Hepatocyte (in vitro differentiated cells): ENCODE measurements around the gene CNOT8. TPM values are rescaled to one million over a fixed set of nuclear protein-coding genes. Genes with fewer than 3 reads are reported as not detected.

ENCODE experiments used
- DNase-seq: peaks from one replicate; pipeline ENCODE4 v3.0.0-alpha.2; 2016; ENCODE audit warnings: low spot score
- H2AFZ ChIP-seq: fragments of 200-600 bp; sonication (generic); 2 replicates; pipeline ENCODE4 v1.6.0; 2016; ENCODE audit warnings: antibody characterized with exemption, mild to moderate bottlenecking
- H3K27ac ChIP-seq: fragments of 200-600 bp; sonication (generic); 2 replicates; pipeline ENCODE4 v1.5.1; 2016; ENCODE audit warnings: mild to moderate bottlenecking
- H3K27me3 ChIP-seq: fragments of 200-600 bp; sonication (generic); 2 replicates; pipeline ENCODE4 v1.6.1; 2016
- H3K36me3 ChIP-seq: fragments of 200-600 bp; sonication (generic); replicated peaks from 2 replicates; pipeline ENCODE4 v1.5.1; 2016; ENCODE audit warnings: low read depth; ENCODE audit not compliant: insufficient read depth
- H3K4me1 ChIP-seq: fragments of 200-600 bp; sonication (generic); 2 replicates; pipeline ENCODE4 v1.5.1; 2016; ENCODE audit warnings: mild to moderate bottlenecking, moderate library complexity; ENCODE audit not compliant: insufficient read depth
- H3K4me2 ChIP-seq: fragments of 200-600 bp; sonication (generic); 2 replicates; pipeline ENCODE4 v1.6.0; 2016
- H3K4me3 ChIP-seq: fragments of 200-600 bp; sonication (generic); 2 replicates; pipeline ENCODE4 v1.5.1; 2016; ENCODE audit warnings: mild to moderate bottlenecking
- H3K79me2 ChIP-seq: fragments of 200-600 bp; sonication (generic); 2 replicates; pipeline ENCODE4 v1.6.0; 2017; ENCODE audit warnings: mild to moderate bottlenecking
- H3K9me2 ChIP-seq: fragments of 200-600 bp; sonication (generic); replicated peaks from 2 replicates; pipeline ENCODE4 v1.6.0; 2017; ENCODE audit warnings: mild to moderate bottlenecking; ENCODE audit not compliant: insufficient read depth
- H3K9me3 ChIP-seq: fragments of 200-600 bp; sonication (generic); 2 replicates; pipeline ENCODE4 v1.5.1; 2016; ENCODE audit warnings: low read depth, mild to moderate bottlenecking
- H4K20me1 ChIP-seq: fragments of 200-600 bp; sonication (generic); 2 replicates; pipeline ENCODE4 v1.6.0; 2016; ENCODE audit warnings: mild to moderate bottlenecking; ENCODE audit not compliant: insufficient read depth, poor library complexity, severe bottlenecking
- EZH2 ChIP-seq: fragments of 200-600 bp; sonication (generic); IDR thresholded peaks from 2 replicates; pipeline ENCODE4 v1.6.1; 2016; ENCODE audit warnings: antibody characterized with exemption, mild to moderate bottlenecking, borderline replicate concordance
- EZH2phosphoT487 ChIP-seq: fragments of 200-600 bp; sonication (generic); IDR thresholded peaks from one replicate; pipeline ENCODE4 v1.6.1; 2018; ENCODE audit warnings: antibody characterized with exemption, mild to moderate bottlenecking, low read depth, moderate library complexity; ENCODE audit not compliant: unreplicated experiment, severe bottlenecking
- WGBS: methylation state at CpG from one replicate; pipeline ENCODE4 v1.1.6; 2016; ENCODE audit warnings: low lambda C conversion rate; ENCODE audit errors: missing lambda C conversion rate; 5-methylcytosine and 5-hydroxymethylcytosine counted together
- polyA plus RNA-seq: library from polyadenylated mRNA; unstranded; fragments of >200 nt; fragmentation: Nextera tagmentation; extraction: Ambion mirVana; gene quantifications from 2 replicates; pipeline ENCODE4 v1.2.1, GENCODE V29; 2016
- total RNA-seq: library from RNA; depleted of rRNA; stranded (reverse); fragments of >200 nt; gene quantifications from 2 replicates; pipeline ENCODE4 v1.2.3, GENCODE V29; 2014
- TF ChIP-seq, protein P1 (sequence below): fragments of 200-600 bp; sonication (generic); IDR thresholded peaks from 2 replicates; pipeline ENCODE4 v1.5.1; 2016; ENCODE audit warnings: antibody characterized with exemption, mild to moderate bottlenecking; ENCODE audit not compliant: poor library complexity

Gene CNOT8
- total and polyA plus RNA-seq, 2 experiments from 2014 or later = 46.7 to 63.9 TPM

DNA sequence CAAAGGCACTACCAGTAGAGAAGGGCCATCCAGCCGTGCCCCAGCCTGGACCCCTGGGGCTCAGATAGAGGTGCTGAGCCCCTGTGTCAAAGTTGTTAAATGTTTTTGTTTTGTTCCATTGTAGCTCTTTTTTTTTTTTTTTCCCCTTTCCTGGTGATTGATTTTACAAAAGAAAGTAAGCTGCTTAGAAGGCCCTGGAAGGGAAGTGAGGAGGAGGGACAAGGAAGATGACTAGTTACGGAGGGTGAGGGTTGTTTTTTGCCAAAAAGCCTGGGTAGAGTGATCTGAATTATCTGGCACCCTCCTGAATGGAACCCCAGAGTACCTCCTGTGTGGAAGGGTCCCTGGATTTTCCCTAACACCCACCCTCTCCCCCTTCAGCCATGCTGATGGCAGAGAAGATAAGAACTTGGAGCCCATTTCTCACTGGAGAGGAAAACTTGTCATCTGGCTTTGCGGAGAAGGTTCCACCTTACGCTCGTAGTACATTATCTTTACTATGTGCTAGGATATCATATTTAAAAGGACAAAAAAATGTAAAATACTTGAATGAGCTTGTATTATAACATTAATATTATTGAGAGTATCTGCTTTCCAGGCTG is 41.4 kb upstream of the CNOT8 start:
- Histone ChIP-seq H3K4me2 (no peak overlapping the region), H3K27ac (no peak overlapping the region), H3K9me3 (no peaks in the 10 kb centered on the region), H3K27me3 (no peaks in the 10 kb centered on the region), H3K4me3 (no peak overlapping the region), H3K36me3 (no peaks in the 10 kb centered on the region), H3K9me2 (no peaks in the 10 kb centered on the region), H3K4me1 (no peaks in the 10 kb centered on the region), H4K20me1 (no peaks in the 10 kb centered on the region), H2AFZ (no peak overlapping the region), H3K79me2 (peaks cover 2% of the 10 kb centered on the region)
- TF ChIP-seq, protein P1, sequence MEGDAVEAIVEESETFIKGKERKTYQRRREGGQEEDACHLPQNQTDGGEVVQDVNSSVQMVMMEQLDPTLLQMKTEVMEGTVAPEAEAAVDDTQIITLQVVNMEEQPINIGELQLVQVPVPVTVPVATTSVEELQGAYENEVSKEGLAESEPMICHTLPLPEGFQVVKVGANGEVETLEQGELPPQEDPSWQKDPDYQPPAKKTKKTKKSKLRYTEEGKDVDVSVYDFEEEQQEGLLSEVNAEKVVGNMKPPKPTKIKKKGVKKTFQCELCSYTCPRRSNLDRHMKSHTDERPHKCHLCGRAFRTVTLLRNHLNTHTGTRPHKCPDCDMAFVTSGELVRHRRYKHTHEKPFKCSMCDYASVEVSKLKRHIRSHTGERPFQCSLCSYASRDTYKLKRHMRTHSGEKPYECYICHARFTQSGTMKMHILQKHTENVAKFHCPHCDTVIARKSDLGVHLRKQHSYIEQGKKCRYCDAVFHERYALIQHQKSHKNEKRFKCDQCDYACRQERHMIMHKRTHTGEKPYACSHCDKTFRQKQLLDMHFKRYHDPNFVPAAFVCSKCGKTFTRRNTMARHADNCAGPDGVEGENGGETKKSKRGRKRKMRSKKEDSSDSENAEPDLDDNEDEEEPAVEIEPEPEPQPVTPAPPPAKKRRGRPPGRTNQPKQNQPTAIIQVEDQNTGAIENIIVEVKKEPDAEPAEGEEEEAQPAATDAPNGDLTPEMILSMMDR = no peak
- TF ChIP-seq EZH2 (no peak), EZH2phosphoT487 (no peak)
- WGBS = 88% methylated on average over 5 of the region's 5 CpGs
- DNase-seq = no peak

DNA sequence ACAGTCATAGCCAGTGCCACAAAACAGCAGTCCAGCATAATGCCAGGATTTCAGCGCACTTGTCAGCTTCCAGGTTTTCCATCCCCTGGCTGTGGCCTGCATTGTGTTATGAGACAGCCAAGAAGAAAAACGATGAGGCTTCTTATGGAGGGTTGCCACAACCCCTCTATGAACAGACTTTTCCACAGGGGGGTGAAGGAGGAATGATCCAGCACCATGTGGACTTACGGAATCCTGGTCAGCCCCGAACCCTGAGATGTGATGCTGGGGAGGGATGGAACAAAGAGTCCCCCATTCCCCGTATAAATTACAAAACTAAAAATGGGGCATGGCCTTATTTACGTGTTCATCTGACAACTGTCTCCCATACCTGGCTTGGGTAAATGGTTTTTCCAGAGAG is 40.6 kb upstream of the CNOT8 start:
- H3K9me2 ChIP-seq = no peaks in the 10 kb centered on the region
- no peaks in the 10 kb centered on the region for H3K27me3 ChIP-seq
- no peaks in the 10 kb centered on the region for H3K36me3 ChIP-seq
- H3K4me2 ChIP-seq = no peak overlapping the region
- H4K20me1 ChIP-seq = no peaks in the 10 kb centered on the region
- no peak overlapping the region for H2AFZ ChIP-seq
- DNase-seq = no peak
- H3K27ac ChIP-seq = no peak overlapping the region
- no peaks in the 10 kb centered on the region for H3K4me1 ChIP-seq
- WGBS = 95% methylated on average over 6 of the region's 6 CpGs
- no peaks in the 10 kb centered on the region for H3K9me3 ChIP-seq
- TF ChIP-seq, protein P1 = no peak
- TF ChIP-seq EZH2 (no peak), EZH2phosphoT487 (no peak)
- no peak overlapping the region for H3K4me3 ChIP-seq
- peaks cover 2% of the 10 kb centered on the region for H3K79me2 ChIP-seq

DNA sequence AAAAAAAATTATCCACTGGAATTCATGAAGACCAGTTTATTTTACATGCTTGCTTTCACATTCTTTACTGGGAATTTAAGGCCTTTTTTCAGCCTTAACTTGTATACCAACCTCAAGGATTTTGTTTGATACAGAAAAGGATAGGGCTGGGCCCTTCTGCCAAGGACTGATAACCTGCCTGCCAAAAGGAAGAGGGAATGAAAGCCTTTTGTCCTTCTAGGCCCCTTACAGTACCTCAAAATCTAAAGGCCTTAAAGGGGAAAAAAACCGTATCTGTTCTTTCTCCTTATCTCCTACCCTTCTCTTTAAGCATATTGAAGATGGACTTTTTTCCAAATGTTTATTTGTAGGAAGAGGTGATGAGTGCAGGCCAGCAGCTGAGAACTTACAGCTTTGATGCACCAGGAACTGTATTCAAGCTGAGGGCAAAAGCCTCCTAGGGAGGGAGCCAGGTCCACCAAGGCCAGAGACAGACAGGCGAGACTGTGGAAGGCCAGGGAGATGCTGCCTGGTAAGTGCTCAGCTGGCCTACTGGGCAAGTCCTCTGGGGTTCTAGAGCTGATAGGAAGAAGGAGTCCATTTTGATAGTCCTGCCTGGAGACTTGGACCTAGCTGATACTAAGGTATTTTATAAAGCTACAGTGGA is 39.8 kb upstream of the CNOT8 start:
- TF ChIP-seq EZH2phosphoT487 = no peak
- TF ChIP-seq, protein P1 = no peak
- no peak for TF ChIP-seq EZH2
- Histone ChIP-seq H3K4me2 (no peak overlapping the region), H4K20me1 (no peaks in the 10 kb centered on the region), H3K4me1 (no peaks in the 10 kb centered on the region), H3K9me2 (no peaks in the 10 kb centered on the region), H3K79me2 (peaks cover 2% of the 10 kb centered on the region), H2AFZ (no peak overlapping the region), H3K27ac (no peak overlapping the region), H3K4me3 (no peak overlapping the region), H3K9me3 (no peaks in the 10 kb centered on the region), H3K36me3 (no peaks in the 10 kb centered on the region), H3K27me3 (no peaks in the 10 kb centered on the region)
- DNase-seq = no peak
- WGBS = 73% methylated on average over 2 of the region's 2 CpGs
